GM18868 (cell line): Measurements from ENCODE around the gene PON2.
"Not testable (repeated sequence)": the region's sequence is repeated elsewhere in the genome, so short reads cannot be mapped to it uniquely, and the experiment has no call there.

Experiments
- ATAC-seq: cut with Tn5 transposase; IDR thresholded peaks from one replicate; pipeline ENCODE4 v1.9.1; 2021; ENCODE audit warnings: mild to moderate bottlenecking, moderate library complexity; ENCODE audit not compliant: unreplicated experiment

The PON2 gene

GRCh38 chr7:95434557-95435421, at the start of gene PON2:
Gene PON2 (minus strand): TSS chr7:95435028. CDS start chr7:95434951, 77 bp downstream.
- peak; percentile 95 for ATAC-seq

GRCh38 chr7:95482424-95482823, 47.6 kb upstream of the PON2 start:
- ATAC-seq = no peak

- no peak for ATAC-seq
These were observed 46.7 kb upstream of the PON2 start for GRCh38 chr7:95481271-95482165.

GRCh38 chr7:95479992-95480624, 45.3 kb upstream of the PON2 start:
- ATAC-seq = peak; percentile 81

GRCh38 chr7:95478272-95479037, 43.6 kb upstream of the PON2 start:
- no peak for ATAC-seq

DNA sequence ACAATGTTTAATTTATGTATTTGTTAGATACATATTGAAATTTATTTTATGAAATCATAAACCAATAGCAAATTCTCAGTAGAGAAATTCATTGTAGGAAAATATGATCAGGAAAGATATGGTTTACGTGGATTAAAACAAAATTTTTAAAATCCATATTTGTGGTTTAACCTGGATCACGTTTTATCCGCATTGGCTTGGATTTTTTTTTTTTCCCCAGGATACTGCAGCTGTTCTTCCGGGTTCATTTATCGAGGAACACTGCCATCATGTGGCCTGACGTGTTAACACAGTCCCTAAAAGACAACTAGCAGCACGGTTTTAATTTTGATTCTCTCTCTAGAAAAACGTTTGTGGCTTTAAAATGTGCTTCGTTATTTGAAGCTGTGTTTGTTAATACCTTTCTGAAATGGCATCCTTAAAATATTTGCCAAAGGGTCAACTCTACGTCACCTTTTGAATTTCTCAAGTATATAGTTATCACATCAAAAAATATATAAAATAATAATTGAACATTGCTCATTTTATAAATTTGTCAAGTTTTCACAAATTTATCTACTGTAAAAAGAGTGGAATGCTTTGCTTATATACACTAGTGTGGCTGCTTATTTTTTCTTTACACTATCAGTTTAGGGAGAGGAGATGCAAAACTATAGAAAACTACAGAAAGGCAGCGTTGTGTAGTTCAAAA, 42.2 kb upstream of the PON2 start:
- ATAC-seq = peak; percentile 41

- ATAC-seq = no peak
These were observed 41.4 kb upstream of the PON2 start for GRCh38 chr7:95476072-95476847.

DNA sequence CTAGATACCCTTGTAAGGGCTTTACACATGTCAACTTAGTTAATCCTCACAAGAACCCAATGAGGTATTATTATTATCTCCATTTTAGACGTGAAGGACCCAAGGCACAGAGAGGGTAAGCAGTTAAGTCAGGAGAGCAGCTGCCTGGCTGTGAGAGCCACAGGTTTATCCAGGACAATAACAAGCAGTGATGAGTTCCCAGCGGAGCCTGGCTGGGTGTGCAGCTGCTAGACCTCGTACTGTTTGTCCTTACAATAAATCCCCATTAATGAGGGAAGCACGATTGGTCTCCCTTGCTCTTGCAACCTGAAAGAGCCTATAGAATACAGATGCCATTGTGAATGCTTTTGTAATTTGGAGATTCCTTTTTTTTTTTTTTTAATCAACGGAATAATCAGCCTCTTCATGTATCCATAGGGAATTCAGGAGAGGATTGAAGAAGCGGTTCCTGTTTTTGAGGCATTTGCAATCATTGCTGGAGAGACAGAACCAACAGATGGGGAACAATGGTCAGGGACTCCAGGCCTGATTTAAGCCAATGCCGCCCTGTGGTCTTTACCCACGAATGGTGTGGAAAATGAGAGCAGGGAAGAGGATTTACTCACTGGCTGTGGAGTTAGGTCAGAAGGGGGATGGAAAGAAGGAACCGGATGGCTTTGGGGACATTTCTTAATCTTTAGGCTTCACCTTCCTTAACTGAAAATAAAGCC, 38.6 kb upstream of the PON2 start:
- no peak for ATAC-seq

DNA sequence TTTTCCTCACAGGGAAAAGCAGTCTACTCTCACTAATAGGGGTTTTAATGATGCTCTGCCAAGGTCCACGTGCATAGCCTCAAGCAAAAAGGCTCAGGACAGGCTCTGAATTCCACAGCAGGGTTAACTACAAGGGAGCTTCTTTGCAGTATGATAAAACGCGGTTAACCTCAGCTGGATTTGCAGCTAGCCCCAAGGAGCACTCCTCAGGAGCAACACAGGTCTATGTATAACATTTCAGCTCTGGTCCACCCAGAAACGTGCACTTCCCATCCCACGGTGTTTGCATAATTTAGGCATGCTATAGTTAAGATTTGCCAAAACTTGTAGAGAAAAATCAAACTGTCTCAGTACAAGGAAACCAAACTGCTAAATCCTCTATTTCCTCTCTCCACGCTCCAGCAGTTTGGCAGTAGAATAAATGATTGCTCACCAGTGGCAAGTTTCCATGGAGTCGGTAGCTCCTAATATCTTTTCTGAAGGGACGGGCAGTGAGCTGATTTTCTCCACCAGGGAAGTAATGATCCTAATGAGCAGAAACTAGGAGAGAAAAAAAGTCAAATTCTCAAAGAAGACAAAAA, 37.8 kb upstream of the PON2 start:
- no peak for ATAC-seq

- no peak for ATAC-seq
These were observed 36.2 kb upstream of the PON2 start for GRCh38 chr7:95471071-95471470.

- ATAC-seq = peak; percentile 99
These were observed 35.6 kb upstream of the PON2 start for GRCh38 chr7:95470452-95470851.

DNA sequence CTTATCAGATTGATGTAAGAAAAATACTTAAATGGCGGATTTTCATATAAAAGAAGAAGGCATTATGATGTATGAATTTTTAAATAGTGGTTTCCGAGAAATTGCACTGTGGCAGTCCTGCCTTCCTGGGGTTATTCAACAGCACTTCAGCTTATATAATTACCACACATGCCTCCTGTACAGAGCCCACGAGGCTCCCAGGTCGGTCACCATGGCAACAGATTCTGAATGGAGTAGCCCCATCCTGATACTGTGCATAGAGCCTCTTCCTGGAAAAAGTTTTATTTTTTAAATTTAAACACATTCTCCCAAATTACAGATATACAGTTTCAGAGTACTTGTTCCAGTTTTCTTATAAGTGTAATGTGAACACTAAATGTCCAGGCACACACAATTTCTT, 35.0 kb upstream of the PON2 start:
- no peak for ATAC-seq

DNA sequence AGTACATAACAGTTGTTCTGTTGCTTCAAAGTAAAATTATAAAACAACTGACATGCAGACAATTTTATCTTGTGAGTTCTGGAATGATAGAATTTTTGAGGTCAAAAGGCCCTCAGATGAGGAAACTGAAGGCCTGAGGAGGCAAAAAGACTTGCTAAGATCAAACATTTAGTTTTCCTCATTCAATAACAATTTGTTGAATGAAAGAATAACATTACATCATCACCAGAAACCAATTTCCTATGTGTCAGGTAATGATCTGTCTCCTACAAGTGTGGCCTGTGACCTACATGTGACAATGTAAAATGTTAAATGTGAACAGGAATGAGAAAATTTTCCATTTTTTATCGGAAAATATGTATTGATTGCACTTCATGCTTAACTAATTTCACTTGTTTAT, 34.4 kb upstream of the PON2 start:
- no peak for ATAC-seq

GRCh38 chr7:95467912-95468607, 33.2 kb upstream of the PON2 start:
- ATAC-seq = no peak

DNA sequence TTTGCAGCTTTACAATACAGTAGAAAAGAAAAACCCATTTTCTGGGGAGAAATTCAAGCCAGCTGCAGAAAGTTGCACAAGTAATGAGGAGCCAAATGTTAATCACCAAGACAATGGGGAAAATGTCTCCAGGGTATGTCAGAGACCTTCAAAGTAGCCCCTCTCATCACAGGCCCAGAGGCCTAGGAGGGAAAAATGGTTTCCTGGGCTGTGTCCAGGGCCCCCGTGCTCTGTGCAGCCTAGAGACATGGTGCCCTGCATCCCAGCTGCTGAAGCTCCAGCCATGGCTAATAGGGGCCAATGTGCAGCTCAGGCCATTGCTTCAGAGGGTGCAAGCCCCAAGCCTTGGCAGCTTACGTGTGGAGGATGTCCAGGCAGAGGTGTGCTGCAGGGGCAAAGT, 25.8 kb upstream of the PON2 start:
- ATAC-seq = not testable (repeated sequence)

DNA sequence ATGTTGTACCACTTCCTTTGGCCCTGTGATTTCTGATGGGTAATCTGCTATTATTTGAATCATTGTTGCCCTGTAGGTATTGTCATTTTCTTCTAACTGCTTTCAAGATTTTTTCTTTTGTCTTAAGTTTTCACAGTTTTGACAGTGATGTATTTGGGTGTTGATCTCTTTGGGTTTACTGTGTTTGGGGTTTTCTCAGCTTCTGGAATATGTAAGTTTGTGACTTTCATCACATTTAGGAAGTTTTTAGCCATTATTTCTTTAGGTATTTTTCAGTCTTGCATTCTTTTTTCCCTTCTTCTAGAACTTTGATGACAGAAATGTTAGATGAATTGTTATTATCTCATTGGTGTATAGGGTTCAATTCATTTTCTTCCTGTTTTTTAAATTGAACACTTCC, 23.1 kb upstream of the PON2 start:
- ATAC-seq = no peak

DNA sequence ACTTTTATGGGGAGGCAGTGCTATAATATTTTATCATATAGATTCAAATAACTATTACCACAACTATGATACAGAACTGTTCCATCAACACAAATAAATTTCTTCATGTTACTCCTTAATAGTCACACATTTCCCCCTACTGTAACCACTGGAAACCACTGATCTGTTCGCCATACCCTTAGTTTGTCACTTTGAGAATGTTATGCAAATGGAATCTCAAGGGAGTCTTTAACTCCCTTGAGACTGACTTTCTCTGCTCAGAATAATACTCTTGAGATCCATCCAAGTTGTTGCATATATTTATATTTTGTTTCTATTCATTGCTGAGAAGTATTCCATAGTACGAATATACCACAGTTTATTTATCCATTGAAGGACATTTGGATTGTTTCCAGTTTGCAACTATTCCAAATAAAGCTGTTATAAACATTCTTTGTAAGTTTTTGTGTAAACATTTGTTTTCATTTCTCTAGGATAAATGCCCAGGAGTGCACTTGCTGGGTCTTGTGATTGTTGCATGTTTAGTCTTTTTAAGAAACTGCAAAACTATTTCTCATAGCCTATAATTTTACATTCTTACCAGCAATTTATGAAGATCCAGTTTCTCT, 19.7 kb upstream of the PON2 start:
- peak; percentile 61 for ATAC-seq
